ENCODE measurements around the gene GPR141. TPM values are rescaled to one million over a fixed set of nuclear protein-coding genes. Genes with fewer than 3 reads are reported as not detected.

The GPR141 gene
- total and polyA plus RNA-seq, 9 of the 15 experiments (the other 6 are each of a cell fraction or from before 2014, with no cell fraction given): not detected

DNA sequence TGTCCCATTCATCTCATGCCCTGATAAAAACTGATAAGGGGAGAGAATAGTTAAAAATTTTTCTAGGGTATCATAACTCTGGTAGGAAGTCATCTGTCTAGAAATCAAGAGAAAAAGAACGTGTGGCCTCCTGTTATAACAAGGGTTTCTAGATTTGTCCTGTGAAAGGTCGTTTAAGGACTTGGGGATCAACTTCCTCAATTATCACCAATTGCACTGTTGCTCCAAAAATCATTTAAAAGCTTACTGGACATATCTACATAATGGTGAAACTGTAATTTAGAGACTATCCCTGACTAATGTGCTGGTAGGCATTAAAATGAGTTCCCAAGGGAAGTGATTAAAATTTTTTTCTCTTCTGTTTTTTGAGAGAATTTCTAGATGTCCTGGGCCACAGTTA lies 58.2 kb downstream of the GPR141 start (continued):
- TF ChIP-seq, protein P1, sequence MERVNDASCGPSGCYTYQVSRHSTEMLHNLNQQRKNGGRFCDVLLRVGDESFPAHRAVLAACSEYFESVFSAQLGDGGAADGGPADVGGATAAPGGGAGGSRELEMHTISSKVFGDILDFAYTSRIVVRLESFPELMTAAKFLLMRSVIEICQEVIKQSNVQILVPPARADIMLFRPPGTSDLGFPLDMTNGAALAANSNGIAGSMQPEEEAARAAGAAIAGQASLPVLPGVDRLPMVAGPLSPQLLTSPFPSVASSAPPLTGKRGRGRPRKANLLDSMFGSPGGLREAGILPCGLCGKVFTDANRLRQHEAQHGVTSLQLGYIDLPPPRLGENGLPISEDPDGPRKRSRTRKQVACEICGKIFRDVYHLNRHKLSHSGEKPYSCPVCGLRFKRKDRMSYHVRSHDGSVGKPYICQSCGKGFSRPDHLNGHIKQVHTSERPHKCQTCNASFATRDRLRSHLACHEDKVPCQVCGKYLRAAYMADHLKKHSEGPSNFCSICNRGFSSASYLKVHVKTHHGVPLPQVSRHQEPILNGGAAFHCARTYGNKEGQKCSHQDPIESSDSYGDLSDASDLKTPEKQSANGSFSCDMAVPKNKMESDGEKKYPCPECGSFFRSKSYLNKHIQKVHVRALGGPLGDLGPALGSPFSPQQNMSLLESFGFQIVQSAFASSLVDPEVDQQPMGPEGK (CRISPR knock-in tag; IDR thresholded peaks at IDR 0.05; ENCODE audit: borderline replicate concordance): no peak
- TF ChIP-seq ESRRA (IDR thresholded peaks at IDR 0.05; ENCODE audit: borderline replicate concordance, low read depth) (no peak), CHD4 (IDR thresholded peaks at IDR 0.05; ENCODE audit: insufficient read depth, insufficient replicate concordance, low read depth, low read length, poor library complexity, severe bottlenecking) (no peak), SAP30 (IDR thresholded peaks at IDR 0.05; ENCODE audit: borderline replicate concordance, insufficient read depth, low read depth, low read length, poor library complexity, severe bottlenecking) (no peak), ARNT (IDR thresholded peaks at IDR 0.05) (no peak)
- TF ChIP-seq, protein P2, sequence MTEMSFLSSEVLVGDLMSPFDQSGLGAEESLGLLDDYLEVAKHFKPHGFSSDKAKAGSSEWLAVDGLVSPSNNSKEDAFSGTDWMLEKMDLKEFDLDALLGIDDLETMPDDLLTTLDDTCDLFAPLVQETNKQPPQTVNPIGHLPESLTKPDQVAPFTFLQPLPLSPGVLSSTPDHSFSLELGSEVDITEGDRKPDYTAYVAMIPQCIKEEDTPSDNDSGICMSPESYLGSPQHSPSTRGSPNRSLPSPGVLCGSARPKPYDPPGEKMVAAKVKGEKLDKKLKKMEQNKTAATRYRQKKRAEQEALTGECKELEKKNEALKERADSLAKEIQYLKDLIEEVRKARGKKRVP (CRISPR knock-in tag; IDR thresholded peaks at IDR 0.05): no peak
- TF ChIP-seq, protein P3, sequence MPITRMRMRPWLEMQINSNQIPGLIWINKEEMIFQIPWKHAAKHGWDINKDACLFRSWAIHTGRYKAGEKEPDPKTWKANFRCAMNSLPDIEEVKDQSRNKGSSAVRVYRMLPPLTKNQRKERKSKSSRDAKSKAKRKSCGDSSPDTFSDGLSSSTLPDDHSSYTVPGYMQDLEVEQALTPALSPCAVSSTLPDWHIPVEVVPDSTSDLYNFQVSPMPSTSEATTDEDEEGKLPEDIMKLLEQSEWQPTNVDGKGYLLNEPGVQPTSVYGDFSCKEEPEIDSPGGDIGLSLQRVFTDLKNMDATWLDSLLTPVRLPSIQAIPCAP (CRISPR knock-in tag; IDR thresholded peaks at IDR 0.05; ENCODE audit: borderline replicate concordance): no peak
- TF ChIP-seq, protein P4, sequence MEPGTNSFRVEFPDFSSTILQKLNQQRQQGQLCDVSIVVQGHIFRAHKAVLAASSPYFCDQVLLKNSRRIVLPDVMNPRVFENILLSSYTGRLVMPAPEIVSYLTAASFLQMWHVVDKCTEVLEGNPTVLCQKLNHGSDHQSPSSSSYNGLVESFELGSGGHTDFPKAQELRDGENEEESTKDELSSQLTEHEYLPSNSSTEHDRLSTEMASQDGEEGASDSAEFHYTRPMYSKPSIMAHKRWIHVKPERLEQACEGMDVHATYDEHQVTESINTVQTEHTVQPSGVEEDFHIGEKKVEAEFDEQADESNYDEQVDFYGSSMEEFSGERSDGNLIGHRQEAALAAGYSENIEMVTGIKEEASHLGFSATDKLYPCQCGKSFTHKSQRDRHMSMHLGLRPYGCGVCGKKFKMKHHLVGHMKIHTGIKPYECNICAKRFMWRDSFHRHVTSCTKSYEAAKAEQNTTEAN (CRISPR knock-in tag; IDR thresholded peaks at IDR 0.05): no peak

All from K562 (cell line).